ENCODE data around the gene SLC25A30. TPM values are rescaled to one million over a fixed set of nuclear protein-coding genes. Genes with fewer than 3 reads are reported as not detected.

The SLC25A30 gene
- total and polyA plus RNA-seq, 2 of the 13 experiments (the other 11 are each of a cell fraction or from before 2014, with no cell fraction given), result 19.6 to 22.5 TPM

GRCh38 chr13:45464687-45465453, 46.7 kb upstream of the SLC25A30 start, which contains the start of gene COG3 (continued):
- TF ChIP-seq LRRFIP1 (CRISPR knock-in tag; conservative IDR thresholded peaks at IDR 0.05), result no peak
- peak; percentile 81; the same call in 1 of the 2 replicates for TF ChIP-seq ZNF816 (CRISPR knock-in tag; IDR thresholded peaks at IDR 0.05; ENCODE audit: borderline replicate concordance)
- TF ChIP-seq ZEB1 (IDR thresholded peaks at IDR 0.05; ENCODE audit: insufficient replicate concordance, low read depth), result peak; percentile 59
- TF ChIP-seq ARNT2 (CRISPR knock-in tag; IDR thresholded peaks at IDR 0.05; ENCODE audit: low read depth), result peak; percentile 41
- peak in 1 of 2 experiments; percentile 76; a peak in 1 of 4 replicates for TF ChIP-seq KLF16 (CRISPR knock-in tag; IDR thresholded peaks at IDR 0.05)
- TF ChIP-seq EP300 (IDR thresholded peaks at IDR 0.05; ENCODE audit: low read depth in 2 of 2, low read length in 2 of 2), result peak; percentile 20 to 34; a peak in 1 of 4 replicates
- no peak for TF ChIP-seq EP300 (CRISPR knock-in tag; IDR thresholded peaks at IDR 0.05; ENCODE audit: borderline replicate concordance)
- no peak for TF ChIP-seq ZNF557 (CRISPR knock-in tag; IDR thresholded peaks at IDR 0.05)
- no peak for TF ChIP-seq ZNF572 (CRISPR knock-in tag; IDR thresholded peaks at IDR 0.05)
- TF ChIP-seq ZNF3 (CRISPR knock-in tag; IDR thresholded peaks at IDR 0.05), result no peak
- TF ChIP-seq ZFP82 (CRISPR knock-in tag; IDR thresholded peaks at IDR 0.05; ENCODE audit: borderline replicate concordance), result peak; percentile 96; the same call in 1 of the 2 replicates
- peak; percentile 48; the same call in 1 of the 2 replicates for TF ChIP-seq ZNF543 (CRISPR knock-in tag; IDR thresholded peaks at IDR 0.05)
- 0 out of 2 replicates have a peak, but pooled peaks have one; percentile 21 for TF ChIP-seq ZNF546 (CRISPR knock-in tag; conservative IDR thresholded peaks at IDR 0.05)
- 0 out of 2 replicates have a peak, but pooled peaks have one; percentile 4 for TF ChIP-seq ZBTB7B (CRISPR knock-in tag; IDR thresholded peaks at IDR 0.05)
- no peak for TF ChIP-seq ZNF674 (CRISPR knock-in tag; IDR thresholded peaks at IDR 0.05; ENCODE audit: low read depth)
- TF ChIP-seq ZNF687 (CRISPR knock-in tag; IDR thresholded peaks at IDR 0.05), result peak; percentile 88
- peak; percentile 100 for TF ChIP-seq NR2C2 (CRISPR knock-in tag; IDR thresholded peaks at IDR 0.05; ENCODE audit: borderline replicate concordance)
- TF ChIP-seq HIVEP1 (CRISPR knock-in tag; IDR thresholded peaks at IDR 0.05), result peak; percentile 82

Data from HepG2 (cell line).